DOHH2 (cell line): ENCODE results near the gene TPPP2.
A peak's percentile ranks its signal among the peaks of the same experiment; 100 is the strongest.

Experiments used
- H3F3A ChIP-seq: fragments of 200-600 bp; sonication (generic), shearing (Covaris generic); 2 replicates; pipeline ENCODE4 v1.6.0; 2016; ENCODE audit warnings: antibody characterized with exemption, mild to moderate bottlenecking; ENCODE audit not compliant: control insufficient read depth, insufficient read depth
- H3K27ac ChIP-seq: fragments of 200-600 bp; sonication (generic); 2 replicates; pipeline ENCODE4 v1.5.1; 2014; ENCODE audit warnings: low read depth, mild to moderate bottlenecking, low read length, moderate library complexity
- H3K27me3 ChIP-seq: fragments of 200-600 bp; sonication (generic); 2 replicates; pipeline ENCODE4 v1.6.1; 2014; ENCODE audit warnings: mild to moderate bottlenecking, low read length, mixed read lengths; ENCODE audit not compliant: control insufficient read depth
- H3K36me3 ChIP-seq: fragments of 200-600 bp; sonication (generic); 2 replicates; pipeline ENCODE4 v1.6.1; 2014; ENCODE audit warnings: mild to moderate bottlenecking, low read length, moderate library complexity, mixed read lengths; ENCODE audit not compliant: control insufficient read depth
- H3K4me1 ChIP-seq: fragments of 200-600 bp; sonication (generic); 2 replicates; pipeline ENCODE4 v1.6.1; 2014; ENCODE audit warnings: mild to moderate bottlenecking, low read length, mixed read lengths; ENCODE audit not compliant: control insufficient read depth
- H3K4me2 ChIP-seq: fragments of 200-600 bp; sonication (generic); 2 replicates; pipeline ENCODE4 v1.6.0; 2014; ENCODE audit warnings: mild to moderate bottlenecking, low read length, moderate library complexity
- H3K4me3 ChIP-seq: fragments of 200-600 bp; sonication (generic); 2 replicates; pipeline ENCODE4 v1.5.1; 2014; ENCODE audit warnings: mild to moderate bottlenecking, low read length, mixed read lengths
- H3K79me2 ChIP-seq: fragments of 200-600 bp; sonication (generic); 2 replicates; pipeline ENCODE4 v1.6.1; 2014; ENCODE audit warnings: mild to moderate bottlenecking, low read length, mixed read lengths; ENCODE audit not compliant: control insufficient read depth
- H3K9me2 ChIP-seq: fragments of 200-600 bp; sonication (generic); replicated peaks from 2 replicates; pipeline ENCODE4 v1.6.1; 2014; ENCODE audit warnings: mild to moderate bottlenecking, low read length, mixed read lengths; ENCODE audit not compliant: control insufficient read depth
- H3K9me3 ChIP-seq: fragments of 200-600 bp; sonication (generic); 2 replicates; pipeline ENCODE4 v1.6.1; 2014; ENCODE audit warnings: antibody characterized with exemption, low read length, mixed read lengths; ENCODE audit not compliant: control insufficient read depth, insufficient read depth
- H4K20me1 ChIP-seq: fragments of 200-600 bp; sonication (generic); 2 replicates; pipeline ENCODE4 v1.6.0; 2014; ENCODE audit warnings: low read depth, mild to moderate bottlenecking, antibody characterized with exemption, low read length, moderate library complexity; ENCODE audit not compliant: control insufficient read depth, insufficient read depth
- CTCF ChIP-seq: fragments of 200-600 bp; sonication (generic); IDR thresholded peaks from one replicate; pipeline ENCODE4 v1.5.1; 2014; ENCODE audit warnings: antibody characterized with exemption, mild to moderate bottlenecking, low read depth, low read length; ENCODE audit not compliant: poor library complexity, severe bottlenecking
- EZH2phosphoT487 ChIP-seq: fragments of 200-600 bp; sonication (generic); IDR thresholded peaks from 2 replicates; pipeline ENCODE4 v1.6.1; 2017; ENCODE audit warnings: borderline replicate concordance, mild to moderate bottlenecking, antibody characterized with exemption, low read length, moderate library complexity, mixed read lengths

TPPP2 gene

DNA sequence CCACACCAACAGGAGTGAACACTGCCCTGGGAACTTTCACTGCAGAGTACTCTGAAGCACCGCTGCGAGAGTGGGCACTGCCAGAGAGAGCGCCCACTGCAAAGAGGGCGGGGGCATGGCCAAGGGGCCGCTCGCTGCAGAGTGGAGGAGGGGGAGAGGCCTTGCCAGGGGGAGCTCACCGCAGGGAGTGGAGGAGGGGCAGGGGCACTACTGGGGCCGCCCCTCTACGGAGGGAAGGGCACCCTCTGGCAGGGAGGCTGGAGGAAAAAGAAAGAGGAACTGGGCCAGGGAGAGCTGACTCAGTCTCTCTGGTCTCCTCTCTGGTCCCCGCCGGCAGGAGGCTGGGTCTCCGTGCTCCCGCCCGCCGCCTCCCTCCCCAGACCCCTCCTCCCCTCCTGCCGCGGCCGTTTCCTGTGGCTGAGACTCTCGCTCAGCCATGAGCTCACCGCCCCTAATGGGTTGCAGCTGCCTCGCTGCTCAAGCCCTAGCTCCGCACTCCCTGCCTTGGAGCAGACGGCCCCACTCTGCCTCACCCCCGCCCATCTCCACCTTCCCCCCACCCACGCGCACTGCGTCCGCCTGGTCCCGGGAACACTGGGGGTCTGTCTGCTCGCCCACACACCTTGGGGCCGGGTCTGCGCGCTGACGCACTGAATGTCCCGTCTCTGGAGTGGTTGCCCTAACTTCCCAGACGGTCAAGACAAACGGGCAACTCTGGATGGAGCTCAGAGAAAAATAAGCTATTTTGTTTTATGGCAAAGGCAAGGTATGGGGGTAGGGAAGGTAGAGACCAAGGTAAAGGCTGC lies 41.4 kb downstream of the TPPP2 start:
- H3K4me1 ChIP-seq, result peaks cover 46% of the 10 kb centered on the region

GRCh38 chr14:21072031-21072473 lies 42.0 kb downstream of the TPPP2 start:
- H3K4me1 ChIP-seq, result peaks cover 46% of the 10 kb centered on the region
- no peaks in the 10 kb centered on the region for H3K9me3 ChIP-seq
- TF ChIP-seq CTCF, result no peak
- TF ChIP-seq EZH2phosphoT487, result no peak
- H3K36me3 ChIP-seq, result no peaks in the 10 kb centered on the region
- H3K9me2 ChIP-seq, result no peaks in the 10 kb centered on the region
- H3K79me2 ChIP-seq, result no peaks in the 10 kb centered on the region
- no peak overlapping the region for H3K27ac ChIP-seq
- H3F3A ChIP-seq, result peaks cover 8% of the 10 kb centered on the region; the same call in 1 of the 2 replicates
- peak overlapping the region; percentile 67 for H3K4me3 ChIP-seq
- peaks cover 40% of the 10 kb centered on the region for H3K27me3 ChIP-seq
- H4K20me1 ChIP-seq, result no peaks in the 10 kb centered on the region
- H3K4me2 ChIP-seq, result peak overlapping the region; percentile 89

More for the DNA sequence above, 41.4 kb downstream of the TPPP2 start:
- Histone ChIP-seq H3K9me3 (no peaks in the 10 kb centered on the region), H3K4me3 (peak overlapping the region; percentile 67), H3K4me2 (peak overlapping the region; percentile 89), H4K20me1 (no peaks in the 10 kb centered on the region), H3K27me3 (peaks cover 45% of the 10 kb centered on the region), H3F3A (peaks cover 8% of the 10 kb centered on the region; the same call in 1 of the 2 replicates), H3K27ac (no peak overlapping the region), H3K79me2 (no peaks in the 10 kb centered on the region), H3K9me2 (no peaks in the 10 kb centered on the region), H3K36me3 (no peaks in the 10 kb centered on the region)
- TF ChIP-seq CTCF, result no peak
- no peak for TF ChIP-seq EZH2phosphoT487

DNA sequence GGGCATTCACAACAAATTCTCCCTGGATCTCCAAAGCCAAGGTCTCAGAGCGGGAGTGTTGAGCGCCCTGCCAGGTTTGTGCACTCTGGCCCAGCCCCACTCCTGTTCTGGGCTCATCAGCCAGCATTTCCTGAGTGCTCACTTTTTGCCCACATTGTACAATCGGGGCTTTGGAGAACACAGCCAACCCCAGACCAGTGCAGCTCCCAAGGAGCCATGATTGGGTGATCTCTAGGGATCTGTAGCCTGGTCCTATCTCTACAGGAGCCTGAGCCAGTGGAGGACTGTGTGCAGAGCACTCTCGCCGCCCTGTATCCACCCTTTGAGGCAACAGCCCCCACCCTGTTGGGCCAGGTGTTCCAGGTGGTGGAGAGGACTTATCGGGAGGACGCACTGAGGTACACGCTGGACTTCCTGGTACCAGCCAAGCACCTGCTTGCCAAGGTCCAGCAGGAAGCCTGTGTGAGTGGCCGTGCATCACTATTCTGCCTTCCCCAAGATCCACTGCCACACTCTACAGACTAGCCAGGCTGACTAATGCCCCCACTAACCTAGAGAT lies 42.8 kb downstream of the TPPP2 start:
- Histone ChIP-seq H3K27ac (no peak overlapping the region), H3K36me3 (no peaks in the 10 kb centered on the region), H3K4me3 (no peak overlapping the region), H3K9me3 (no peaks in the 10 kb centered on the region), H3F3A (peaks cover 6% of the 10 kb centered on the region; the same call in 1 of the 2 replicates), H3K4me1 (peaks cover 42% of the 10 kb centered on the region), H3K79me2 (no peaks in the 10 kb centered on the region), H3K4me2 (no peak overlapping the region), H3K9me2 (no peaks in the 10 kb centered on the region), H3K27me3 (peaks cover 32% of the 10 kb centered on the region), H4K20me1 (no peaks in the 10 kb centered on the region)
- TF ChIP-seq EZH2phosphoT487 (no peak), CTCF (no peak)
